Duodenal mucosa (tissue), 2 donors: ENCODE data around the gene MYLK.

Source experiments
- H3K27ac ChIP-seq: one replicate; pipeline ENCODE4 v1.7.0; 2013; ENCODE audit warnings: low read depth, low read length
- H3K27me3 ChIP-seq, 2 donors: one replicate each; pipeline ENCODE4 v1.7.0; 2013; ENCODE audit warnings: low read length in 2 of 2, control low read depth in 1 of 2; ENCODE audit not compliant: insufficient read depth in 2 of 2, control insufficient read depth in 1 of 2
- H3K36me3 ChIP-seq, 2 donors: one replicate each; pipeline ENCODE4 v1.7.0; 2013; ENCODE audit warnings: low read length in 2 of 2, control low read depth in 1 of 2; ENCODE audit not compliant: insufficient read depth in 2 of 2, control insufficient read depth in 1 of 2
- H3K4me1 ChIP-seq, 2 donors: one replicate each; pipeline ENCODE4 v1.7.0; 2013; ENCODE audit warnings: low read length in 2 of 2, control low read depth in 1 of 2; ENCODE audit not compliant: insufficient read depth in 2 of 2, control insufficient read depth in 1 of 2
- H3K4me3 ChIP-seq, 2 donors: one replicate each; pipeline ENCODE4 v1.7.0; 2013; ENCODE audit warnings: low read length in 2 of 2, low read depth in 1 of 2
- H3K9ac ChIP-seq, 2 donors: one replicate each; pipeline ENCODE4 v1.7.0; 2013; ENCODE audit warnings: low read length in 2 of 2, low read depth in 1 of 2
- H3K9me3 ChIP-seq, 2 donors: one replicate each; pipeline ENCODE4 v1.7.0; 2013; ENCODE audit warnings: low read length in 2 of 2, control low read depth in 1 of 2; ENCODE audit not compliant: control insufficient read depth in 1 of 2

Gene MYLK

GRCh38 chr3:123652342-123652984 lies 231.7 kb downstream of the MYLK start:
- no peak overlapping the region for H3K9ac ChIP-seq
- no peaks in the 10 kb centered on the region for H3K9me3 ChIP-seq
- peaks cover 21 to 34% of the 10 kb centered on the region in 2 donors for H3K4me1 ChIP-seq
- H3K27me3 ChIP-seq: no peaks in the 10 kb centered on the region
- H3K36me3 ChIP-seq: no peaks in the 10 kb centered on the region
- no peak overlapping the region for H3K27ac ChIP-seq
- no peak overlapping the region for H3K4me3 ChIP-seq

- no peaks in the 10 kb centered on the region for H3K36me3 ChIP-seq
- no peaks in the 10 kb centered on the region for H3K27me3 ChIP-seq
- H3K27ac ChIP-seq: no peak overlapping the region
- H3K4me3 ChIP-seq: no peak overlapping the region
- no peaks in the 10 kb centered on the region for H3K9me3 ChIP-seq
- H3K4me1 ChIP-seq: peaks cover 15 to 26% of the 10 kb centered on the region in 2 donors
- H3K9ac ChIP-seq: no peak overlapping the region
These were observed 232.4 kb downstream of the MYLK start for GRCh38 chr3:123651449-123652341.

GRCh38 chr3:123650101-123650500 lies 234.0 kb downstream of the MYLK start:
- H3K4me1 ChIP-seq: peaks cover 15% of the 10 kb centered on the region in 2 donors
- H3K27me3 ChIP-seq: no peaks in the 10 kb centered on the region
- H3K9ac ChIP-seq: no peak overlapping the region
- H3K9me3 ChIP-seq: no peaks in the 10 kb centered on the region
- no peaks in the 10 kb centered on the region for H3K36me3 ChIP-seq
- H3K27ac ChIP-seq: no peak overlapping the region
- no peak overlapping the region for H3K4me3 ChIP-seq

GRCh38 chr3:123648696-123649405 lies 235.3 kb downstream of the MYLK start:
- Histone ChIP-seq H3K4me1 (peaks cover 15% of the 10 kb centered on the region in 2 donors), H3K36me3 (no peaks in the 10 kb centered on the region), H3K27me3 (no peaks in the 10 kb centered on the region), H3K9ac (no peak overlapping the region), H3K27ac (no peak overlapping the region), H3K9me3 (no peaks in the 10 kb centered on the region), H3K4me3 (no peak overlapping the region)

GRCh38 chr3:123644358-123644757 lies 239.8 kb downstream of the MYLK start:
- Histone ChIP-seq H3K9me3 (no peaks in the 10 kb centered on the region), H3K4me3 (no peak overlapping the region), H3K36me3 (no peaks in the 10 kb centered on the region), H3K9ac (no peak overlapping the region), H3K4me1 (no peaks in the 10 kb centered on the region), H3K27ac (no peak overlapping the region), H3K27me3 (no peaks in the 10 kb centered on the region)

- Histone ChIP-seq H3K36me3 (no peaks in the 10 kb centered on the region), H3K4me1 (no peaks in the 10 kb centered on the region), H3K27ac (no peak overlapping the region), H3K9me3 (no peaks in the 10 kb centered on the region), H3K4me3 (no peak overlapping the region), H3K27me3 (no peaks in the 10 kb centered on the region), H3K9ac (no peak overlapping the region)
These were observed 241.2 kb downstream of the MYLK start for GRCh38 chr3:123642957-123643330.

GRCh38 chr3:123642182-123642956 lies 241.8 kb downstream of the MYLK start:
- H3K4me1 ChIP-seq: no peaks in the 10 kb centered on the region
- H3K9me3 ChIP-seq: no peaks in the 10 kb centered on the region
- H3K27ac ChIP-seq: no peak overlapping the region
- no peaks in the 10 kb centered on the region for H3K36me3 ChIP-seq
- no peaks in the 10 kb centered on the region for H3K27me3 ChIP-seq
- no peak overlapping the region for H3K4me3 ChIP-seq
- H3K9ac ChIP-seq: no peak overlapping the region

- Histone ChIP-seq H3K27ac (no peak overlapping the region), H3K4me3 (no peak overlapping the region), H3K4me1 (no peaks in the 10 kb centered on the region), H3K27me3 (no peaks in the 10 kb centered on the region), H3K9ac (no peak overlapping the region), H3K9me3 (no peaks in the 10 kb centered on the region), H3K36me3 (no peaks in the 10 kb centered on the region)
These were observed 242.6 kb downstream of the MYLK start for GRCh38 chr3:123641505-123641904.

- no peaks in the 10 kb centered on the region for H3K36me3 ChIP-seq
- H3K4me3 ChIP-seq: no peak overlapping the region
- H3K9ac ChIP-seq: no peak overlapping the region
- no peaks in the 10 kb centered on the region for H3K9me3 ChIP-seq
- no peaks in the 10 kb centered on the region for H3K4me1 ChIP-seq
- H3K27me3 ChIP-seq: no peaks in the 10 kb centered on the region
- H3K27ac ChIP-seq: no peak overlapping the region
These were observed 243.2 kb downstream of the MYLK start for GRCh38 chr3:123640740-123641462.
